HepG2 (cell line): Measurements from ENCODE around the gene SLC2A5.

Experiments used
- POLR2AphosphoS5 ChIP-seq: IDR thresholded peaks from 2 replicates; pipeline ENCODE4 v1.6.1; 2012; ENCODE audit warnings: low read depth, low read length
- SMAD1 ChIP-seq: sonication (generic); formaldehyde crosslinking; IDR thresholded peaks from 2 replicates; pipeline ENCODE4 v1.4.0; 2020; ENCODE audit warnings: missing genetic modification reagents, low read depth, mild to moderate bottlenecking, borderline replicate concordance

- TF ChIP-seq POLR2AphosphoS5, result no peak
- no peak for TF ChIP-seq SMAD1 (CRISPR knock-in tag)
These were observed 36.0 kb upstream of the SLC2A5 start for GRCh38 chr1:9105336-9105867.
